Chondrocyte (in vitro differentiated cells): Measurements from ENCODE around the gene ZNRF1. TPM values are rescaled to one million over a fixed set of nuclear protein-coding genes. Genes with fewer than 3 reads are reported as not detected.

Experiments
- DNase-seq: peaks from one replicate; pipeline ENCODE4 v3.0.0; 2021; ENCODE audit warnings: mixed read lengths, low spot score
- H3K27ac Mint-ChIP-seq: one replicate; pipeline ENCODE4 v1.8.0; 2021; ENCODE audit warnings: mild to moderate bottlenecking, moderate library complexity, mixed read lengths; ENCODE audit not compliant: unreplicated experiment
- H3K27me3 Mint-ChIP-seq: 2 replicates; pipeline ENCODE4 v1.8.0; 2021; ENCODE audit warnings: low read depth, mixed read lengths
- H3K36me3 Mint-ChIP-seq: 2 replicates; pipeline ENCODE4 v1.8.0; 2021; ENCODE audit warnings: low read depth, mixed read lengths
- H3K4me1 Mint-ChIP-seq: 2 replicates; pipeline ENCODE4 v1.8.0; 2021; ENCODE audit warnings: low read depth, mild to moderate bottlenecking, mixed read lengths
- H3K4me3 Mint-ChIP-seq: one replicate; pipeline ENCODE4 v1.8.0; 2021; ENCODE audit warnings: mild to moderate bottlenecking, moderate library complexity, mixed read lengths; ENCODE audit not compliant: unreplicated experiment
- H3K9me3 Mint-ChIP-seq: 2 replicates; pipeline ENCODE4 v1.8.0; 2021; ENCODE audit warnings: low read depth, mixed read lengths
- total RNA-seq: library from RNA; stranded (reverse); gene quantifications from 3 replicates; pipeline ENCODE4 v1.2.1, GENCODE V29; 2021
- TF ChIP-seq, protein P1 (sequence below): fragments of 200-600 bp; sonication (generic); IDR thresholded peaks from 2 replicates; pipeline ENCODE4 v1.5.0; 2021; ENCODE audit warnings: antibody characterized with exemption, mild to moderate bottlenecking, moderate library complexity

ZNRF1 gene
- total RNA-seq, 1 donor from 2014 or later: 22.7 TPM

DNA sequence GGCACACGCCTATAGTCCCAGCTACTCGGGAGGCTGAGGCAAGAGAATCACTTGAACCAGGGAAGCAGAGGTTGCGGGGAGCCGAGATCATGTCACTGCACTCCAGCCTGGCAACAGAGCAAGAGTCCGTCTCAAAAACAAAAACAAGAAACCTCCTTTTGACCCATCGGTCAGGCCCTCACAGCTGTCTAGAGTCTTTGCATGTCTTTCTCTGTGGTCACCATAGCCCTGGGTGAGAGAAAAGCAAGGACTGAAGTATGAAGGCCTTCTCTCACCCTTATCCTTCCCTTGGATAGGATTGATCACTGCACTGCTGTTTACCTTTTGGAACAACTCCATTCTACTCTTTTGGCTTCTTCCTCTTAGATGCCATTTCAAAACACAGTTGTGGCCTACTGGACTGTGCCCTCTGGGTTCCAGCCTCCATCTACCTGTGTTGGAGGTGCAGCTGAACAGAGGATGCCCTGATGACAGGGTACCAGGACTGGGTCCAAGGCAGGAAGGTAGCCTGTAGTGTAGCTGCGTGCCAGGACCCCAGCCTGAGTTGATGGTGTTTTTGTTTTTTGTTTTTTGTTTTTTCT lies 80.6 kb downstream of the ZNRF1 start:
- Mint-ChIP-seq H3K4me3 (no peak overlapping the region), H3K9me3 (peaks cover 3% of the 10 kb centered on the region), H3K27ac (peak overlapping the region; percentile 55), H3K36me3 (peaks cover 2% of the 10 kb centered on the region), H3K4me1 (peaks cover 20% of the 10 kb centered on the region), H3K27me3 (no peaks in the 10 kb centered on the region)
- TF ChIP-seq, protein P1, sequence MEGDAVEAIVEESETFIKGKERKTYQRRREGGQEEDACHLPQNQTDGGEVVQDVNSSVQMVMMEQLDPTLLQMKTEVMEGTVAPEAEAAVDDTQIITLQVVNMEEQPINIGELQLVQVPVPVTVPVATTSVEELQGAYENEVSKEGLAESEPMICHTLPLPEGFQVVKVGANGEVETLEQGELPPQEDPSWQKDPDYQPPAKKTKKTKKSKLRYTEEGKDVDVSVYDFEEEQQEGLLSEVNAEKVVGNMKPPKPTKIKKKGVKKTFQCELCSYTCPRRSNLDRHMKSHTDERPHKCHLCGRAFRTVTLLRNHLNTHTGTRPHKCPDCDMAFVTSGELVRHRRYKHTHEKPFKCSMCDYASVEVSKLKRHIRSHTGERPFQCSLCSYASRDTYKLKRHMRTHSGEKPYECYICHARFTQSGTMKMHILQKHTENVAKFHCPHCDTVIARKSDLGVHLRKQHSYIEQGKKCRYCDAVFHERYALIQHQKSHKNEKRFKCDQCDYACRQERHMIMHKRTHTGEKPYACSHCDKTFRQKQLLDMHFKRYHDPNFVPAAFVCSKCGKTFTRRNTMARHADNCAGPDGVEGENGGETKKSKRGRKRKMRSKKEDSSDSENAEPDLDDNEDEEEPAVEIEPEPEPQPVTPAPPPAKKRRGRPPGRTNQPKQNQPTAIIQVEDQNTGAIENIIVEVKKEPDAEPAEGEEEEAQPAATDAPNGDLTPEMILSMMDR: no peak
- no peak for DNase-seq

DNA sequence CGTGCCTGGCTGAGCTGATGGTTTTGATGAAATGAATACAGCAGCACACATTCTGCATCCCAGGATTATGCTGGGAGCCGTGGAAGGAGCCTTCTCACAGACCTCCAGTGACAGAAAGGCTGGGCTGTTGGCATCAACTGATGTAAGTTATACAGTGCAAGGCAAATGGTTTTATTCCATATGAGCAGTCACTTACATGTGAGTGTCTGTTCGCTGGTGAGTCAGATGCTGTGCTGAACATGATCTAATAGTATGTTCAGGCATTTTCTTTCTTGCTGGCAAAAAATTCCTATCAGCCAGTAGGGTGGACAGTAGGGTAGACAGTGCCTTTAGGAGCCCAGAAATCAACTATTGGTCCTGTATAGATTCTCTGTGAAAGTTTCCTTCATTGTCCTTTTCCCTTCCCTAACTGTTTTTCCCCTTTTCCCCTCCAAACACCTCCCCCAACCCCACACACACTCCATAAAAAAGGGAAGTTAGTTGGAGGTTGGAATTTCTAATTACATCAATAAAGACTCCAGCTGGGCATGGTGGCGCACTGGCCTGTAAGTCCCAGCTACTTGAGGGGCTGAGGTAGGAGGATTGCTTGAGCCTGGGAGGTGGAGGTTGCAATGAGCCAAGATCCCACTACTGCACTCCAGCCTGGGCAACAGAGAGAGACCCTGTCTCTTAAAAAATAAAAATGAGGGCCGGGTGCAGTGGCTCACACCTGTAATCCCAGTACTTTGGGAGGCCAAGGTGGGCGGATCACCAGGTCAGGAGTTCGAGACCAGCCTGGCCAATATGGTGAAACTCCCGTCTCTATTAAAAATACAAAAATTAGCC lies 81.6 kb downstream of the ZNRF1 start:
- Mint-ChIP-seq H3K4me3 (no peak overlapping the region), H3K36me3 (peaks cover 2% of the 10 kb centered on the region), H3K9me3 (peaks cover 3% of the 10 kb centered on the region), H3K4me1 (peaks cover 20% of the 10 kb centered on the region), H3K27ac (peak overlapping the region; percentile 88), H3K27me3 (no peaks in the 10 kb centered on the region)
- no peak for DNase-seq
- TF ChIP-seq, protein P1: no peak

DNA sequence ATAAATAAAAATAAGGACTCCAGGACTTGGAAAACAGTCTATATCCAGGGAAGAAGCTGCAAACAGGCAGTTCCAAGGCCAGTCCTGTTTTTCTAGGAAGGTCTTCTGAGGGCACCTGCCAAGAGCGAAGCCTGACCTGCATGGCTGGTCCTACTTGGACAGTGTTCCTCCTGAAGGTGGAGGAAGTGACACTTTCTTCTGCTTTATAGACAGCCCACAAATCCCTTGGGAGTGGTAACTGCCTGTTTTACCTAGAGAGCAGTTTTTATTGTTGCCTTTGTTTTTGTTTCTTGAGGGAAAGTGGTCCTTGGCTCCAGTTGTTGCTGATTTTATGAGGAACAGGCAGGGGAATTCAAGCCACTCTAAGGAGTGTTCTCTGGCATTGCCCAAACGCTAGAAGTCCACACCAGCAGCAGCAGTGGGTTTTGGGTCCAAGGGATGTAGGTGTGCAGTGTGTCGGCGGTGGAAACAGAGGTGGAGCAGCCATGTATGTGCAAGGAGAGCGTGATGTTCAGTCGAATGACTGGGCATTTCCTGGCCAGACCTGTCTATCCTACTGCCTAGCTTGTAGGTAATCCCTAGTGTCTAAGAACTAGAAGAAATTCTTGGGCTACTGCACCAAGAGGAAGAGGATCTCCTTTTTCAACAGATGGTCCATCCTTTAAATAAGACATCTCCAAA lies 82.5 kb downstream of the ZNRF1 start:
- Mint-ChIP-seq H3K36me3 (peaks cover 2% of the 10 kb centered on the region), H3K4me3 (no peak overlapping the region), H3K27me3 (no peaks in the 10 kb centered on the region), H3K4me1 (peaks cover 24% of the 10 kb centered on the region), H3K27ac (no peak overlapping the region), H3K9me3 (peaks cover 3% of the 10 kb centered on the region)
- DNase-seq: no peak
- TF ChIP-seq, protein P1: no peak

DNA sequence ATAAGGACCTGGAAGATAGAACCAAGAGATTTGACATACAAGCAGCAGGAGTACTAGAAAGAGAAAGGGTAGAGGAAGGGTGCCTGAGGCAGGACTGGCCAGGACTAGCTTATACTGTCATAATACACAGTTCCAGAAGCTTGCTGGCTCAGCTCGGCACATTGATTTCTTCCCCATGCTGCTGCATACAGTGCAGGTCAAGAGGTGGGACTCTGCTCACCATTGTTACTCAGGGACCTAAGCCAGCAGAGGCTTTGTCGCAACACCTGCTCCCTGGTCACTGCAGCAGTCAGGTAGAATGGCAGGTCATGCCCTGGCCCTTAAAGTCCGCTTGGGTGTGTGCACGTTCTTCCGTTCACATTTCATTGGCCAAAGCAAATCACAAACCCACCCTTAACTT lies 85.0 kb downstream of the ZNRF1 start:
- Mint-ChIP-seq H3K27me3 (no peaks in the 10 kb centered on the region), H3K27ac (no peak overlapping the region), H3K4me1 (peaks cover 40% of the 10 kb centered on the region), H3K9me3 (no peaks in the 10 kb centered on the region), H3K36me3 (no peaks in the 10 kb centered on the region), H3K4me3 (no peak overlapping the region)
- TF ChIP-seq, protein P1: no peak
- no peak for DNase-seq

DNA sequence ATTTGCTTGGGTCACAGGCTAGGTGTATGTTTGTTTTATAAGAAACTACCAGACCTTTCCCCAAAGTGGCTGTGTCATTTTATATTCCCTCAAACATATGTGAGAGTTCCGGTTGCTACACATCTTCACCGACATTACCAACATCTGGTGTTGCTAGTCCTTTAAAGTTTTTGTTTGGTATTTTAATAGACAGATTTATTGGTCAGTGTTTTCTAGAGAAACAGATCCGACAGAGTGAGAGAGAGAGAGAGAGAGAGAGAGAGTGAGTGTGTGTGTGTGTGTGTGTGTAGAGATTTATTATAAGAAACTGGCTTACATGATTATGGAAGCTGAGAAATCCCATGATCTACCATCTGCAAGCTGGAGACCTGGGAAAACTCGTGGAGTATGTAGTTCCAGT lies 86.7 kb downstream of the ZNRF1 start:
- no peak overlapping the region for H3K27ac Mint-ChIP-seq
- no peaks in the 10 kb centered on the region for H3K27me3 Mint-ChIP-seq
- no peaks in the 10 kb centered on the region for H3K9me3 Mint-ChIP-seq
- TF ChIP-seq, protein P1: no peak
- no peak overlapping the region for H3K4me3 Mint-ChIP-seq
- DNase-seq: no peak
- no peaks in the 10 kb centered on the region for H3K36me3 Mint-ChIP-seq
- H3K4me1 Mint-ChIP-seq: peaks cover 26% of the 10 kb centered on the region
